H1 (cell line): ENCODE data around the gene RHOH. TPM values are rescaled to one million over a fixed set of nuclear protein-coding genes. Genes with fewer than 3 reads are reported as not detected.

Experiments used
- CTCF ChIA-PET: fragments of 300-600 bp; sonication (Branson Sonifier 250); formaldehyde crosslinking; loops from one replicate; lab custom pipeline; 2021; ENCODE audit not compliant: partially characterized antibody; lab: Charles Lee
- POLR2A ChIA-PET: fragments of 300-600 bp; sonication (Branson Sonifier 250); formaldehyde crosslinking; loops from one replicate; lab custom pipeline; 2021; ENCODE audit warnings: inconsistent platforms; ENCODE audit not compliant: partially characterized antibody; lab: Charles Lee
- DNase-seq, 2 experiments: peaks; one replicate each; pipeline versions ENCODE4 v3.0.0 to v3.0.0-alpha.2; 2010 to 2022; ENCODE audit warnings: low spot score in 2 of 2, low read depth in 1 of 2, mixed read lengths in 1 of 2
- FAIRE-seq: peaks from 2 replicates; lab custom pipeline; 2011; peaks lifted over from hg19 to GRCh38; lab: Jason Lieb, UNC
- H2AFZ ChIP-seq: 2 replicates; pipeline ENCODE4 v1.8.1; 2012; ENCODE audit warnings: low read length, inconsistent platforms
- H2AK5ac ChIP-seq: 2 replicates; pipeline ENCODE4 v1.6.1; 2013; ENCODE audit warnings: low read depth, low read length
- H2BK120ac ChIP-seq: replicated peaks from 2 replicates; pipeline ENCODE3; 2013; ENCODE audit warnings: low read depth, low read length, inconsistent platforms
- H2BK12ac ChIP-seq: 2 replicates; pipeline ENCODE4 v1.6.1; 2013; ENCODE audit warnings: low read depth, low read length
- H2BK15ac ChIP-seq: 2 replicates; pipeline ENCODE4 v1.6.1; 2013; ENCODE audit warnings: low read length
- H2BK20ac ChIP-seq: 2 replicates; pipeline ENCODE4 v1.6.1; 2013; ENCODE audit warnings: low read length
- H2BK5ac ChIP-seq: 2 replicates; pipeline ENCODE4 v1.6.1; 2013; ENCODE audit warnings: low read depth, low read length
- H3K14ac ChIP-seq: 2 replicates; pipeline ENCODE4 v1.6.1; 2013; ENCODE audit warnings: inconsistent platforms; ENCODE audit not compliant: insufficient read length
- H3K18ac ChIP-seq: 2 replicates; pipeline ENCODE4 v1.6.1; 2013; ENCODE audit warnings: low read length; ENCODE audit errors: extremely low read depth
- H3K23ac ChIP-seq: 2 replicates; pipeline ENCODE4 v1.6.1; 2013; ENCODE audit warnings: inconsistent platforms; ENCODE audit not compliant: insufficient read length
- H3K23me2 ChIP-seq: 2 replicates; pipeline ENCODE4 v1.6.1; 2013; ENCODE audit warnings: low read depth, low read length
- H3K27ac ChIP-seq: 2 replicates; pipeline ENCODE4 v1.6.1; 2011; ENCODE audit warnings: low read depth, low read length, inconsistent platforms
- H3K27me3 ChIP-seq, 4 experiments: replicated peaks in 1 of 4; 1 replicate in 1 of 4; 2 replicates in 3 of 4; pipeline versions ENCODE4 v1.6.1 to v1.8.1; 2011 to 2013; ENCODE audit warnings: low read length in 3 of 4, mild to moderate bottlenecking in 3 of 4, inconsistent platforms in 2 of 4, mixed read lengths in 2 of 4, moderate library complexity in 1 of 4; ENCODE audit not compliant: control insufficient read depth in 3 of 4, insufficient read depth in 3 of 4; ENCODE audit errors: extremely low read depth in 1 of 4
- H3K36me3 ChIP-seq, 4 experiments: 2 replicates each; pipeline versions ENCODE4 v1.6.1 to v1.8.1; 2011 to 2013; ENCODE audit warnings: mild to moderate bottlenecking in 4 of 4, low read length in 3 of 4, moderate library complexity in 2 of 4, control low read depth in 1 of 4, inconsistent platforms in 1 of 4; ENCODE audit not compliant: insufficient read depth in 4 of 4, control insufficient read depth in 2 of 4
- H3K4ac ChIP-seq: replicated peaks from 2 replicates; pipeline ENCODE3; 2013; ENCODE audit warnings: low read length, low read depth, mixed read lengths, inconsistent platforms; ENCODE audit not compliant: insufficient read length
- H3K4me1 ChIP-seq, 4 experiments: replicated peaks in 1 of 4; 1 replicate in 1 of 4; 2 replicates in 3 of 4; pipeline versions ENCODE4 v1.6.1 to v1.8.1; 2011 to 2013; ENCODE audit warnings: low read length in 3 of 4, inconsistent platforms in 2 of 4, mixed read lengths in 1 of 4; ENCODE audit not compliant: insufficient read depth in 4 of 4, control insufficient read depth in 3 of 4
- H3K4me2 ChIP-seq, 2 experiments: 2 replicates each; pipeline versions ENCODE4 v1.6.1 to v1.8.1; 2011 to 2013; ENCODE audit warnings: low read depth in 2 of 2, low read length in 2 of 2, control low read depth in 1 of 2, inconsistent platforms in 1 of 2, mild to moderate bottlenecking in 1 of 2; ENCODE audit not compliant: insufficient read depth in 1 of 2
- H3K4me3 ChIP-seq, 4 experiments: fragments of 200-600, 300-600 bp in 1 of 4; sonication (generic), shearing (Covaris generic), sonication (Bioruptor Twin) in 1 of 4; 2 replicates each; pipeline versions ENCODE4 v1.5.1 to v1.8.1; 2011 to 2016; ENCODE audit warnings: low read length in 4 of 4, low read depth in 3 of 4, control low read depth in 2 of 4, inconsistent platforms in 2 of 4, mild to moderate bottlenecking in 2 of 4, mixed read lengths in 1 of 4, moderate library complexity in 1 of 4; ENCODE audit not compliant: insufficient read depth in 2 of 4; ENCODE audit errors: extremely low read depth in 1 of 4
- H3K56ac ChIP-seq: replicated peaks from 2 replicates; pipeline ENCODE3; 2013; ENCODE audit warnings: low read depth, mild to moderate bottlenecking, mixed read lengths, low read length, inconsistent platforms; ENCODE audit not compliant: insufficient read length
- H3K79me1 ChIP-seq: 2 replicates; pipeline ENCODE4 v1.6.1; 2013; ENCODE audit warnings: low read depth, low read length, control low read depth
- H3K79me2 ChIP-seq, 2 experiments: 2 replicates each; pipeline versions ENCODE4 v1.6.1 to v1.8.1; 2012 to 2013; ENCODE audit warnings: low read length in 2 of 2, mild to moderate bottlenecking in 2 of 2, inconsistent platforms in 1 of 2; ENCODE audit not compliant: insufficient read depth in 2 of 2, control insufficient read depth in 1 of 2
- H3K9ac ChIP-seq, 4 experiments: replicated peaks in 1 of 4; 1 replicate in 1 of 4; 2 replicates in 3 of 4; pipeline versions ENCODE4 v1.6.1 to v1.8.1; 2011 to 2013; ENCODE audit warnings: low read depth in 3 of 4, low read length in 3 of 4, control low read depth in 2 of 4, mild to moderate bottlenecking in 2 of 4, moderate library complexity in 2 of 4, inconsistent platforms in 1 of 4; ENCODE audit errors: extremely low read depth in 1 of 4
- H3K9me3 ChIP-seq, 2 experiments: 2 replicates each; pipeline versions ENCODE4 v1.6.1 to v1.8.1; 2012 to 2013; ENCODE audit warnings: mild to moderate bottlenecking in 2 of 2, moderate library complexity in 2 of 2, control low read depth in 1 of 2, inconsistent platforms in 1 of 2, low read depth in 1 of 2, low read length in 1 of 2, mixed read lengths in 1 of 2; ENCODE audit not compliant: insufficient read depth in 2 of 2
- H4K20me1 ChIP-seq, 2 experiments: replicated peaks in 1 of 2; 2 replicates each; pipeline versions ENCODE3 to v1.8.1; 2011 to 2013; ENCODE audit warnings: inconsistent platforms in 2 of 2, low read length in 2 of 2, mild to moderate bottlenecking in 1 of 2; ENCODE audit not compliant: insufficient read depth in 2 of 2, control insufficient read depth in 1 of 2
- H4K5ac ChIP-seq: 2 replicates; pipeline ENCODE4 v1.6.1; 2013; ENCODE audit warnings: low read length, low read depth, mixed read lengths, inconsistent platforms; ENCODE audit not compliant: insufficient read length
- H4K8ac ChIP-seq: 2 replicates; pipeline ENCODE4 v1.8.0; 2013; ENCODE audit warnings: mild to moderate bottlenecking, moderate library complexity, low read length, inconsistent platforms; ENCODE audit not compliant: insufficient read depth; ENCODE audit errors: extremely low read depth
- H4K91ac ChIP-seq: replicated peaks from 2 replicates; pipeline ENCODE3; 2013; ENCODE audit warnings: low read length, mixed read lengths, inconsistent platforms; ENCODE audit not compliant: insufficient read length
- BRCA1 ChIP-seq: IDR thresholded peaks from 2 replicates; pipeline ENCODE4 v1.6.1; 2012; ENCODE audit warnings: low read depth, low read length, improper control_type of control experiment
- CEBPB ChIP-seq: IDR thresholded peaks from 2 replicates; pipeline ENCODE4 v1.6.1; 2012; ENCODE audit warnings: low read depth, low read length
- CHD1 ChIP-seq: IDR thresholded peaks from 2 replicates; pipeline ENCODE4 v1.6.1; 2012; ENCODE audit warnings: low read depth, low read length, improper control_type of control experiment
- GABPA ChIP-seq: IDR thresholded peaks from 2 replicates; pipeline ENCODE4 v1.6.1; 2011; ENCODE audit warnings: mild to moderate bottlenecking, low read length, moderate library complexity, borderline replicate concordance; ENCODE audit not compliant: insufficient read depth
- GTF2F1 ChIP-seq: IDR thresholded peaks from 2 replicates; pipeline ENCODE4 v1.6.1; 2012; ENCODE audit warnings: low read depth, low read length, improper control_type of control experiment, borderline replicate concordance
- KDM1A ChIP-seq: fragments of 200-600, 300-600 bp; sonication (generic); IDR thresholded peaks from 2 replicates; pipeline ENCODE4 v1.7.1; 2016; ENCODE audit warnings: mild to moderate bottlenecking, low read length, borderline replicate concordance
- KDM5A ChIP-seq: fragments of 200-600 bp; IDR thresholded peaks from 2 replicates; pipeline ENCODE4 v1.7.1; 2012; ENCODE audit warnings: mild to moderate bottlenecking, low read length, inconsistent platforms, mixed read lengths
- SAP30 ChIP-seq: fragments of 300-600 bp; sonication (generic); IDR thresholded peaks from 2 replicates; pipeline ENCODE4 v1.7.1; 2012; ENCODE audit warnings: low read length, moderate library complexity, mild to moderate bottlenecking, inconsistent platforms; ENCODE audit not compliant: insufficient read depth, insufficient replicate concordance
- SP2 ChIP-seq: IDR thresholded peaks from 2 replicates; pipeline ENCODE4 v1.6.1; 2012; ENCODE audit warnings: mild to moderate bottlenecking, low read length, inconsistent platforms
- SRF ChIP-seq: IDR thresholded peaks from 2 replicates; pipeline ENCODE4 v1.6.1; 2011; ENCODE audit warnings: mild to moderate bottlenecking, low read depth, low read length, moderate library complexity
- ZNF274 ChIP-seq: IDR thresholded peaks from 2 replicates; pipeline ENCODE4 v1.7.0; 2012; ENCODE audit warnings: low read length, borderline replicate concordance; ENCODE audit errors: extremely low read depth
- WGBS, 2 experiments: shearing (Covaris generic) in 1 of 2; methylation state at CpG; one replicate each; pipeline versions ENCODE4 v1.1.6 to v1.1.7; 2013 to 2015; ENCODE audit warnings: low lambda C conversion rate in 2 of 2, mixed read lengths in 2 of 2, inconsistent platforms in 1 of 2, low coverage in 1 of 2, missing lambda C conversion rate in 1 of 2; ENCODE audit not compliant: insufficient replicate concordance in 2 of 2, insufficient coverage in 1 of 2, insufficient read length in 1 of 2; ENCODE audit errors: extremely low coverage in 1 of 2, missing lambda C conversion rate in 1 of 2; 5-methylcytosine and 5-hydroxymethylcytosine counted together
- polyA plus RNA-seq, 7 experiments: library from polyadenylated mRNA; depleted of rRNA in 3 of 7; stranded (reverse) in 5 of 7; unstranded in 2 of 7; fragments of >200 nt in 5 of 7; fragments of 200-250 nt in 2 of 7; gene quantifications; 1 replicate in 5 of 7; 2 replicates in 1 of 7; 4 replicates in 1 of 7; pipeline versions ENCODE4 v1.2.1 to v1.2.3, GENCODE V29; 2011 to 2013; ENCODE audit warnings: missing spikeins in 2 of 7, mixed read lengths in 2 of 7
- total RNA-seq: library from RNA; stranded (reverse); fragmentation: NEBNext Ultra II Directional; extraction: Animal tissue kit (Norgen Biotek cat#: 25700); gene quantifications from 2 replicates; pipeline ENCODE4 v1.2.1, GENCODE V29; 2021
- TF ChIP-seq, protein P1 (sequence below): IDR thresholded peaks from 2 replicates; pipeline ENCODE4 v1.6.1; 2011; ENCODE audit warnings: low read depth, mild to moderate bottlenecking, low read length; ENCODE audit not compliant: insufficient read depth
- TF ChIP-seq, protein P2 (sequence below): IDR thresholded peaks from 2 replicates; pipeline ENCODE4 v1.6.1; 2012; ENCODE audit warnings: inconsistent platforms

The RHOH gene
- total and polyA plus RNA-seq, 2 of the 8 experiments (the other 6 are each of a cell fraction or from before 2014, with no cell fraction given): 5.9 to 6.9 TPM

GRCh38 chr4:40251366-40251765 is 54.5 kb downstream of the RHOH start:
- Histone ChIP-seq H3K9me3 (no peaks in the 10 kb centered on the region), H2BK120ac (no peak overlapping the region), H3K4me1 (no peaks in the 10 kb centered on the region), H3K79me1 (no peaks in the 10 kb centered on the region), H2BK15ac (no peak overlapping the region), H4K91ac (no peak overlapping the region), H2BK12ac (no peak overlapping the region), H3K4me2 (no peak overlapping the region), H4K20me1 (no peaks in the 10 kb centered on the region), H4K8ac (no peak overlapping the region), H3K4me3 (no peak overlapping the region), H4K5ac (no peak overlapping the region), H2BK20ac (no peak overlapping the region), H3K27me3 (no peaks in the 10 kb centered on the region), H3K56ac (no peak overlapping the region), H3K27ac (no peak overlapping the region), H3K18ac (no peak overlapping the region), H3K4ac (no peak overlapping the region), H3K36me3 (no peaks in the 10 kb centered on the region), H3K79me2 (no peaks in the 10 kb centered on the region), H3K23ac (no peak overlapping the region), H2BK5ac (no peak overlapping the region), H3K9ac (no peak overlapping the region), H2AFZ (no peak overlapping the region), H2AK5ac (no peak overlapping the region), H3K23me2 (no peaks in the 10 kb centered on the region), H3K14ac (no peak overlapping the region)
- FAIRE-seq (no peak), DNase-seq (no peak)
- CTCF ChIA-PET: no interaction called here
- POLR2A ChIA-PET: no interaction called here
- 81% methylated on average over 2 of the region's 2 CpGs; no CpG with 5 or more reads in 1 of the 2 experiments for WGBS, 2 experiments
- TF ChIP-seq BRCA1 (no peak), CEBPB (no peak), GTF2F1 (no peak), SRF (no peak), GABPA (no peak), SAP30 (no peak), ZNF274 (no peak), SP2 (no peak), KDM5A (no peak), CHD1 (no peak), KDM1A (no peak)
- TF ChIP-seq, protein P1, sequence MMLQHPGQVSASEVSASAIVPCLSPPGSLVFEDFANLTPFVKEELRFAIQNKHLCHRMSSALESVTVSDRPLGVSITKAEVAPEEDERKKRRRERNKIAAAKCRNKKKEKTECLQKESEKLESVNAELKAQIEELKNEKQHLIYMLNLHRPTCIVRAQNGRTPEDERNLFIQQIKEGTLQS: no peak
- TF ChIP-seq, protein P2, sequence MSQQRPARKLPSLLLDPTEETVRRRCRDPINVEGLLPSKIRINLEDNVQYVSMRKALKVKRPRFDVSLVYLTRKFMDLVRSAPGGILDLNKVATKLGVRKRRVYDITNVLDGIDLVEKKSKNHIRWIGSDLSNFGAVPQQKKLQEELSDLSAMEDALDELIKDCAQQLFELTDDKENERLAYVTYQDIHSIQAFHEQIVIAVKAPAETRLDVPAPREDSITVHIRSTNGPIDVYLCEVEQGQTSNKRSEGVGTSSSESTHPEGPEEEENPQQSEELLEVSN: no peak
